Measurements from ENCODE around the gene KCNK15.

Gene KCNK15

GRCh38 chr20:44715499-44716308, 30.0 kb upstream of the KCNK15 start:
- in situ Hi-C loops (cut with MboI; ENCODE audit: low sequenced_read_pairs) = no loop called here

- in situ Hi-C loops (cut with MboI; ENCODE audit: low sequenced_read_pairs) = no loop called here
Observed at GRCh38 chr20:44716309-44717106, 29.2 kb upstream of the KCNK15 start.

- in situ Hi-C loops (cut with MboI; ENCODE audit: low sequenced_read_pairs) = no loop called here
Observed at GRCh38 chr20:44717986-44718385, 27.7 kb upstream of the KCNK15 start.

GRCh38 chr20:44719841-44720240, 25.8 kb upstream of the KCNK15 start:
- in situ Hi-C loops (cut with MboI; ENCODE audit: low sequenced_read_pairs) = no loop called here

GRCh38 chr20:44720621-44720996, 25.1 kb upstream of the KCNK15 start:
- in situ Hi-C loops (cut with MboI; ENCODE audit: low sequenced_read_pairs) = no loop called here

- in situ Hi-C loops (cut with MboI; ENCODE audit: low sequenced_read_pairs) = no loop called here
Observed at GRCh38 chr20:44720997-44721784, 24.5 kb upstream of the KCNK15 start.

GRCh38 chr20:44721785-44722054, 23.9 kb upstream of the KCNK15 start:
- in situ Hi-C loops (cut with MboI; ENCODE audit: low sequenced_read_pairs) = no loop called here

GRCh38 chr20:44722990-44723389, 22.7 kb upstream of the KCNK15 start:
- in situ Hi-C loops (cut with MboI; ENCODE audit: low sequenced_read_pairs) = no loop called here

GRCh38 chr20:44723391-44723790, 22.3 kb upstream of the KCNK15 start:
- in situ Hi-C loops (cut with MboI; ENCODE audit: low sequenced_read_pairs) = no loop called here

- in situ Hi-C loops (cut with MboI; ENCODE audit: low sequenced_read_pairs) = no loop called here
Observed at GRCh38 chr20:44723798-44724362, 21.8 kb upstream of the KCNK15 start.

GRCh38 chr20:44724423-44725091, 21.1 kb upstream of the KCNK15 start:
- in situ Hi-C loops (cut with MboI; ENCODE audit: low sequenced_read_pairs) = no loop called here

GRCh38 chr20:44725837-44726236, 19.8 kb upstream of the KCNK15 start:
- in situ Hi-C loops (cut with MboI; ENCODE audit: low sequenced_read_pairs) = no loop called here

- in situ Hi-C loops (cut with MboI; ENCODE audit: low sequenced_read_pairs) = no loop called here
Observed at GRCh38 chr20:44727039-44727438, 18.6 kb upstream of the KCNK15 start.

GRCh38 chr20:44727651-44728050, 18.0 kb upstream of the KCNK15 start:
- in situ Hi-C loops (cut with MboI; ENCODE audit: low sequenced_read_pairs) = no loop called here

- in situ Hi-C loops (cut with MboI; ENCODE audit: low sequenced_read_pairs) = no loop called here
Observed at GRCh38 chr20:44728801-44729443, 16.7 kb upstream of the KCNK15 start.

- in situ Hi-C loops (cut with MboI; ENCODE audit: low sequenced_read_pairs) = no loop called here
Observed at GRCh38 chr20:44730441-44730840, 15.2 kb upstream of the KCNK15 start.

- in situ Hi-C loops (cut with MboI; ENCODE audit: low sequenced_read_pairs) = no loop called here
Observed at GRCh38 chr20:44731657-44732056, 14.0 kb upstream of the KCNK15 start.

GRCh38 chr20:44732327-44732726, 13.3 kb upstream of the KCNK15 start:
- in situ Hi-C loops (cut with MboI; ENCODE audit: low sequenced_read_pairs) = no loop called here

- in situ Hi-C loops (cut with MboI; ENCODE audit: low sequenced_read_pairs) = no loop called here
Observed at GRCh38 chr20:44733341-44734069, 12.2 kb upstream of the KCNK15 start.

GRCh38 chr20:44734938-44735337, 10.7 kb upstream of the KCNK15 start:
- in situ Hi-C loops (cut with MboI; ENCODE audit: low sequenced_read_pairs) = no loop called here

Data from HL-60/S4 treated with phorbol 12-myristate 13-acetate at 8.2 ng/mL for 4 days and 3 days (cell line).